Left forelimb (tissue), 1 donor: Measurements from ENCODE around the gene RPRD1A.
"Not testable (repeated sequence)": the region's sequence is repeated elsewhere in the genome, so short reads cannot be mapped to it uniquely, and the experiment has no call there.

Experiments
- DNase-seq: peaks from one replicate; pipeline ENCODE4 v3.0.0-alpha.2; 2018; ENCODE audit warnings: low spot score

Gene RPRD1A

GRCh38 chr18:36067055-36067957, at the start of gene RPRD1A:
Gene RPRD1A (minus strand): TSS chr18:36067559. CDS start chr18:36067404, 155 bp downstream.
- peak; percentile 98 for DNase-seq

GRCh38 chr18:36116771-36117170, 49.4 kb upstream of the RPRD1A start:
- not testable (repeated sequence) for DNase-seq

- DNase-seq, result no peak
Observed at GRCh38 chr18:36114738-36115137, 47.4 kb upstream of the RPRD1A start.

GRCh38 chr18:36114251-36114650, 46.9 kb upstream of the RPRD1A start:
- DNase-seq, result no peak

- DNase-seq, result no peak
Observed at GRCh38 chr18:36112302-36112701, 44.9 kb upstream of the RPRD1A start.

GRCh38 chr18:36109737-36110136, 42.4 kb upstream of the RPRD1A start:
- DNase-seq, result no peak

- no peak for DNase-seq
Observed at GRCh38 chr18:36108601-36109000, 41.2 kb upstream of the RPRD1A start.

GRCh38 chr18:36108196-36108595, 40.8 kb upstream of the RPRD1A start:
- no peak for DNase-seq

- DNase-seq, result no peak
Observed at GRCh38 chr18:36107477-36107876, 40.1 kb upstream of the RPRD1A start.

GRCh38 chr18:36104749-36105148, 37.4 kb upstream of the RPRD1A start:
- no peak for DNase-seq

GRCh38 chr18:36101943-36102342, 34.6 kb upstream of the RPRD1A start:
- no peak for DNase-seq

- DNase-seq, result no peak
Observed at GRCh38 chr18:36099311-36099710, 32.0 kb upstream of the RPRD1A start.

GRCh38 chr18:36096955-36097354, 29.6 kb upstream of the RPRD1A start:
- no peak for DNase-seq

GRCh38 chr18:36095936-36096519, 28.7 kb upstream of the RPRD1A start:
- DNase-seq, result no peak

GRCh38 chr18:36094431-36094830, 27.1 kb upstream of the RPRD1A start:
- no peak for DNase-seq

GRCh38 chr18:36092116-36092515, 24.8 kb upstream of the RPRD1A start:
- not testable (repeated sequence) for DNase-seq

GRCh38 chr18:36089001-36089400, 21.6 kb upstream of the RPRD1A start:
- no peak for DNase-seq

GRCh38 chr18:36088256-36088655, 20.9 kb upstream of the RPRD1A start:
- no peak for DNase-seq

GRCh38 chr18:36086186-36086585, 18.8 kb upstream of the RPRD1A start:
- no peak for DNase-seq

GRCh38 chr18:36085195-36085594, 17.8 kb upstream of the RPRD1A start:
- DNase-seq, result no peak

GRCh38 chr18:36083729-36084128, 16.4 kb upstream of the RPRD1A start:
- no peak for DNase-seq

- not testable (repeated sequence) for DNase-seq
Observed at GRCh38 chr18:36081118-36081517, 13.8 kb upstream of the RPRD1A start.

- DNase-seq, result no peak
Observed at GRCh38 chr18:36078751-36079529, 11.6 kb upstream of the RPRD1A start.
